Erythroblast (primary cell): Measurements from ENCODE around the gene S1PR1.
"Not testable (repeated sequence)": the region's sequence is repeated elsewhere in the genome, so short reads cannot be mapped to it uniquely, and the experiment has no call there.

ENCODE experiments used
- GATA1 ChIP-seq: IDR thresholded peaks from 2 replicates; pipeline ENCODE4 v1.6.1; 2011; ENCODE audit warnings: low read depth, mild to moderate bottlenecking, control low read depth, low read length, moderate library complexity
- POLR2A ChIP-seq: IDR thresholded peaks from 2 replicates; pipeline ENCODE4 v1.6.1; 2011; ENCODE audit warnings: mild to moderate bottlenecking, low read length

DNA sequence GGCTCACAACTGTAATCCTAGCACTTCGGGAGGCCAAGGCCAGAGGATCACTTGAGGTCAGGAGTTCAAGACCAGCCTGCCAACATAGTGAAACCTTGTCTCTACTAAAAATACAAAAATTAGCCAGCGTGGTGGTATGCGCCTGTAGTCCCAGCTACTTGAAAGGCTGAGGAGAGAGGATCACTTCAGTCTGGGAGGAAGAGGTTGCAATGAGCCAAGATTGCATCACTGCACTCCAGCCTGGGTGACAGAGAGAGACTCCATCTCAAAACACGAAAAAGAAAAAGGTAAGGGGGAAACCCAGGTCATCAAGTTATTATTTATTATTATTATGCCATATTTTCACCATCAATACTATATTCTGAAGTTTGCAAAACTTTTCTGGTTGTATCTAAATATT lies 30.7 kb upstream of the S1PR1 start:
- TF ChIP-seq POLR2A, GATA1: not testable (repeated sequence)
